ENCODE data around the gene PPIL6. TPM values are rescaled to one million over a fixed set of nuclear protein-coding genes. Genes with fewer than 3 reads are reported as not detected.

PPIL6 gene
- total RNA-seq, 1 experiment from 2014 or later = 0.61 TPM

GRCh38 chr6:109477184-109477583 is 36.8 kb upstream of the PPIL6 start (continued):
- TF ChIP-seq MYBL2 (CRISPR knock-in tag; IDR thresholded peaks at IDR 0.05) = no peak
- TF ChIP-seq, protein P1, sequence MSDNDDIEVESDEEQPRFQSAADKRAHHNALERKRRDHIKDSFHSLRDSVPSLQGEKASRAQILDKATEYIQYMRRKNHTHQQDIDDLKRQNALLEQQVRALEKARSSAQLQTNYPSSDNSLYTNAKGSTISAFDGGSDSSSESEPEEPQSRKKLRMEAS (CRISPR knock-in tag; IDR thresholded peaks at IDR 0.05) = no peak
- TF ChIP-seq MXD4 (CRISPR knock-in tag; IDR thresholded peaks at IDR 0.05; ENCODE audit: borderline replicate concordance) = no peak
- no peak for TF ChIP-seq STAT6 (CRISPR knock-in tag; conservative IDR thresholded peaks at IDR 0.05; ENCODE audit: low read depth)
- no peak for TF ChIP-seq PRDM15 (CRISPR knock-in tag; IDR thresholded peaks at IDR 0.05)

DNA sequence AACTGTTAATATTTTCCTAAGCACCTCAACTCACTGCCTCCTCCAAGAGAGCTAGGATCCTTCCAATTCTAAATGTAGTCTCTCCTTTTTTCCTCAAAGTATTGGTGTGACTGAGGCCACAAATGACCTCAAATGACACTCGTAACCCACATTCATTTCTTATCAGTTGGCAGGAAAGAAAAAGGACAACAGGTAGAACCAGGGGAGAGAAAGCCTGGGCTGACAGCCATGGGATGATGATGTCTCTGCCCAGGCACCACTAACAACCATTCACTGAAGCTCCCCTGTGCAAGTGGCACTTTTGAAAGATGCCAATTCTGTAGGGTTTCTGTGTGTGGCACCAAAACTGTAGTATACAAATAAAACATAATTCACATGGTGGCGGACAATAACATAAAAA is 35.2 kb upstream of the PPIL6 start:
- ATAC-seq = no peak
- ChIA-PET CTCF (no interaction called here), POLR2A (no interaction called here)
- no peaks in the 10 kb centered on the region for H3K9me3 Mint-ChIP-seq
- no peaks in the 10 kb centered on the region for H3K27me3 Mint-ChIP-seq (ENCODE audit: low read depth)
- TF ChIP-seq, protein P2, sequence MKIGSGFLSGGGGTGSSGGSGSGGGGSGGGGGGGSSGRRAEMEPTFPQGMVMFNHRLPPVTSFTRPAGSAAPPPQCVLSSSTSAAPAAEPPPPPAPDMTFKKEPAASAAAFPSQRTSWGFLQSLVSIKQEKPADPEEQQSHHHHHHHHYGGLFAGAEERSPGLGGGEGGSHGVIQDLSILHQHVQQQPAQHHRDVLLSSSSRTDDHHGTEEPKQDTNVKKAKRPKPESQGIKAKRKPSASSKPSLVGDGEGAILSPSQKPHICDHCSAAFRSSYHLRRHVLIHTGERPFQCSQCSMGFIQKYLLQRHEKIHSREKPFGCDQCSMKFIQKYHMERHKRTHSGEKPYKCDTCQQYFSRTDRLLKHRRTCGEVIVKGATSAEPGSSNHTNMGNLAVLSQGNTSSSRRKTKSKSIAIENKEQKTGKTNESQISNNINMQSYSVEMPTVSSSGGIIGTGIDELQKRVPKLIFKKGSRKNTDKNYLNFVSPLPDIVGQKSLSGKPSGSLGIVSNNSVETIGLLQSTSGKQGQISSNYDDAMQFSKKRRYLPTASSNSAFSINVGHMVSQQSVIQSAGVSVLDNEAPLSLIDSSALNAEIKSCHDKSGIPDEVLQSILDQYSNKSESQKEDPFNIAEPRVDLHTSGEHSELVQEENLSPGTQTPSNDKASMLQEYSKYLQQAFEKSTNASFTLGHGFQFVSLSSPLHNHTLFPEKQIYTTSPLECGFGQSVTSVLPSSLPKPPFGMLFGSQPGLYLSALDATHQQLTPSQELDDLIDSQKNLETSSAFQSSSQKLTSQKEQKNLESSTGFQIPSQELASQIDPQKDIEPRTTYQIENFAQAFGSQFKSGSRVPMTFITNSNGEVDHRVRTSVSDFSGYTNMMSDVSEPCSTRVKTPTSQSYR (CRISPR knock-in tag; IDR thresholded peaks at IDR 0.05) = no peak
- TF ChIP-seq, protein P3, sequence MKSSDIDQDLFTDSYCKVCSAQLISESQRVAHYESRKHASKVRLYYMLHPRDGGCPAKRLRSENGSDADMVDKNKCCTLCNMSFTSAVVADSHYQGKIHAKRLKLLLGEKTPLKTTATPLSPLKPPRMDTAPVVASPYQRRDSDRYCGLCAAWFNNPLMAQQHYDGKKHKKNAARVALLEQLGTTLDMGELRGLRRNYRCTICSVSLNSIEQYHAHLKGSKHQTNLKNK (CRISPR knock-in tag; IDR thresholded peaks at IDR 0.05) = no peak
- H3K27ac Mint-ChIP-seq = no peak overlapping the region
- H3K4me3 Mint-ChIP-seq = no peak overlapping the region
- peaks cover 81% of the 10 kb centered on the region for H3K36me3 Mint-ChIP-seq
- peaks cover 26% of the 10 kb centered on the region for H3K4me1 Mint-ChIP-seq
- DNase-seq (ENCODE audit: low spot score) = no peak

GRCh38 chr6:109474995-109475394 is 34.6 kb upstream of the PPIL6 start:
- no peaks in the 10 kb centered on the region for H3K27me3 Mint-ChIP-seq (ENCODE audit: low read depth)
- peaks cover 21% of the 10 kb centered on the region for H3K4me1 Mint-ChIP-seq
- no peak for DNase-seq (ENCODE audit: low spot score)
- ChIA-PET POLR2A (no interaction called here), CTCF (no interaction called here)
- no peaks in the 10 kb centered on the region for H3K9me3 Mint-ChIP-seq
- no peak overlapping the region for H3K4me3 Mint-ChIP-seq
- H3K27ac Mint-ChIP-seq = no peak overlapping the region
- H3K36me3 Mint-ChIP-seq = peaks cover 84% of the 10 kb centered on the region
- ATAC-seq = no peak
- TF ChIP-seq, protein P4, sequence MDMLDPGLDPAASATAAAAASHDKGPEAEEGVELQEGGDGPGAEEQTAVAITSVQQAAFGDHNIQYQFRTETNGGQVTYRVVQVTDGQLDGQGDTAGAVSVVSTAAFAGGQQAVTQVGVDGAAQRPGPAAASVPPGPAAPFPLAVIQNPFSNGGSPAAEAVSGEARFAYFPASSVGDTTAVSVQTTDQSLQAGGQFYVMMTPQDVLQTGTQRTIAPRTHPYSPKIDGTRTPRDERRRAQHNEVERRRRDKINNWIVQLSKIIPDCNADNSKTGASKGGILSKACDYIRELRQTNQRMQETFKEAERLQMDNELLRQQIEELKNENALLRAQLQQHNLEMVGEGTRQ (CRISPR knock-in tag; IDR thresholded peaks at IDR 0.05) = no peak
- TF ChIP-seq, protein P5, sequence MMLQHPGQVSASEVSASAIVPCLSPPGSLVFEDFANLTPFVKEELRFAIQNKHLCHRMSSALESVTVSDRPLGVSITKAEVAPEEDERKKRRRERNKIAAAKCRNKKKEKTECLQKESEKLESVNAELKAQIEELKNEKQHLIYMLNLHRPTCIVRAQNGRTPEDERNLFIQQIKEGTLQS (CRISPR knock-in tag; conservative IDR thresholded peaks at IDR 0.05) = no peak
- TF ChIP-seq ZNF138 (CRISPR knock-in tag; conservative IDR thresholded peaks at IDR 0.05) (no peak), TCF7 (CRISPR knock-in tag; IDR thresholded peaks at IDR 0.05; ENCODE audit: low read depth) (no peak), HMGA2 (CRISPR knock-in tag; IDR thresholded peaks at IDR 0.05) (no peak), NR2C2 (CRISPR knock-in tag; IDR thresholded peaks at IDR 0.05) (no peak), MXD4 (CRISPR knock-in tag; IDR thresholded peaks at IDR 0.05; ENCODE audit: borderline replicate concordance) (no peak), JUN (CRISPR knock-in tag; IDR thresholded peaks at IDR 0.05) (no peak)
- TF ChIP-seq, protein P6, sequence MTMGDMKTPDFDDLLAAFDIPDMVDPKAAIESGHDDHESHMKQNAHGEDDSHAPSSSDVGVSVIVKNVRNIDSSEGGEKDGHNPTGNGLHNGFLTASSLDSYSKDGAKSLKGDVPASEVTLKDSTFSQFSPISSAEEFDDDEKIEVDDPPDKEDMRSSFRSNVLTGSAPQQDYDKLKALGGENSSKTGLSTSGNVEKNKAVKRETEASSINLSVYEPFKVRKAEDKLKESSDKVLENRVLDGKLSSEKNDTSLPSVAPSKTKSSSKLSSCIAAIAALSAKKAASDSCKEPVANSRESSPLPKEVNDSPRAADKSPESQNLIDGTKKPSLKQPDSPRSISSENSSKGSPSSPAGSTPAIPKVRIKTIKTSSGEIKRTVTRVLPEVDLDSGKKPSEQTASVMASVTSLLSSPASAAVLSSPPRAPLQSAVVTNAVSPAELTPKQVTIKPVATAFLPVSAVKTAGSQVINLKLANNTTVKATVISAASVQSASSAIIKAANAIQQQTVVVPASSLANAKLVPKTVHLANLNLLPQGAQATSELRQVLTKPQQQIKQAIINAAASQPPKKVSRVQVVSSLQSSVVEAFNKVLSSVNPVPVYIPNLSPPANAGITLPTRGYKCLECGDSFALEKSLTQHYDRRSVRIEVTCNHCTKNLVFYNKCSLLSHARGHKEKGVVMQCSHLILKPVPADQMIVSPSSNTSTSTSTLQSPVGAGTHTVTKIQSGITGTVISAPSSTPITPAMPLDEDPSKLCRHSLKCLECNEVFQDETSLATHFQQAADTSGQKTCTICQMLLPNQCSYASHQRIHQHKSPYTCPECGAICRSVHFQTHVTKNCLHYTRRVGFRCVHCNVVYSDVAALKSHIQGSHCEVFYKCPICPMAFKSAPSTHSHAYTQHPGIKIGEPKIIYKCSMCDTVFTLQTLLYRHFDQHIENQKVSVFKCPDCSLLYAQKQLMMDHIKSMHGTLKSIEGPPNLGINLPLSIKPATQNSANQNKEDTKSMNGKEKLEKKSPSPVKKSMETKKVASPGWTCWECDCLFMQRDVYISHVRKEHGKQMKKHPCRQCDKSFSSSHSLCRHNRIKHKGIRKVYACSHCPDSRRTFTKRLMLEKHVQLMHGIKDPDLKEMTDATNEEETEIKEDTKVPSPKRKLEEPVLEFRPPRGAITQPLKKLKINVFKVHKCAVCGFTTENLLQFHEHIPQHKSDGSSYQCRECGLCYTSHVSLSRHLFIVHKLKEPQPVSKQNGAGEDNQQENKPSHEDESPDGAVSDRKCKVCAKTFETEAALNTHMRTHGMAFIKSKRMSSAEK (CRISPR knock-in tag; IDR thresholded peaks at IDR 0.05; ENCODE audit: borderline replicate concordance) = no peak
- TF ChIP-seq, protein P7, sequence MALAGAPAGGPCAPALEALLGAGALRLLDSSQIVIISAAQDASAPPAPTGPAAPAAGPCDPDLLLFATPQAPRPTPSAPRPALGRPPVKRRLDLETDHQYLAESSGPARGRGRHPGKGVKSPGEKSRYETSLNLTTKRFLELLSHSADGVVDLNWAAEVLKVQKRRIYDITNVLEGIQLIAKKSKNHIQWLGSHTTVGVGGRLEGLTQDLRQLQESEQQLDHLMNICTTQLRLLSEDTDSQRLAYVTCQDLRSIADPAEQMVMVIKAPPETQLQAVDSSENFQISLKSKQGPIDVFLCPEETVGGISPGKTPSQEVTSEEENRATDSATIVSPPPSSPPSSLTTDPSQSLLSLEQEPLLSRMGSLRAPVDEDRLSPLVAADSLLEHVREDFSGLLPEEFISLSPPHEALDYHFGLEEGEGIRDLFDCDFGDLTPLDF (CRISPR knock-in tag; IDR thresholded peaks at IDR 0.05) = no peak
